GM12873 (cell line): ENCODE measurements around the gene TSPAN31.

Experiments used
- TF ChIP-seq, protein P1 (sequence below): IDR thresholded peaks from 2 replicates; pipeline ENCODE4 v1.5.1; 2012; ENCODE audit warnings: low read depth, mild to moderate bottlenecking, moderate library complexity, low read length, control low read depth; ENCODE audit not compliant: insufficient read depth; ENCODE audit errors: missing control alignments

TSPAN31 gene

GRCh38 chr12:57765003-57765697, 20.3 kb downstream of the TSPAN31 start:
- TF ChIP-seq, protein P1, sequence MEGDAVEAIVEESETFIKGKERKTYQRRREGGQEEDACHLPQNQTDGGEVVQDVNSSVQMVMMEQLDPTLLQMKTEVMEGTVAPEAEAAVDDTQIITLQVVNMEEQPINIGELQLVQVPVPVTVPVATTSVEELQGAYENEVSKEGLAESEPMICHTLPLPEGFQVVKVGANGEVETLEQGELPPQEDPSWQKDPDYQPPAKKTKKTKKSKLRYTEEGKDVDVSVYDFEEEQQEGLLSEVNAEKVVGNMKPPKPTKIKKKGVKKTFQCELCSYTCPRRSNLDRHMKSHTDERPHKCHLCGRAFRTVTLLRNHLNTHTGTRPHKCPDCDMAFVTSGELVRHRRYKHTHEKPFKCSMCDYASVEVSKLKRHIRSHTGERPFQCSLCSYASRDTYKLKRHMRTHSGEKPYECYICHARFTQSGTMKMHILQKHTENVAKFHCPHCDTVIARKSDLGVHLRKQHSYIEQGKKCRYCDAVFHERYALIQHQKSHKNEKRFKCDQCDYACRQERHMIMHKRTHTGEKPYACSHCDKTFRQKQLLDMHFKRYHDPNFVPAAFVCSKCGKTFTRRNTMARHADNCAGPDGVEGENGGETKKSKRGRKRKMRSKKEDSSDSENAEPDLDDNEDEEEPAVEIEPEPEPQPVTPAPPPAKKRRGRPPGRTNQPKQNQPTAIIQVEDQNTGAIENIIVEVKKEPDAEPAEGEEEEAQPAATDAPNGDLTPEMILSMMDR = peak; percentile 50

GRCh38 chr12:57765698-57766463, 21.0 kb downstream of the TSPAN31 start:
- TF ChIP-seq, protein P1 = no peak

- TF ChIP-seq, protein P1 = no peak
Measured at GRCh38 chr12:57766464-57767304, 21.8 kb downstream of the TSPAN31 start, which contains the start of gene CYP27B1. TSS of gene CYP27B1 (minus strand) at chr12:57767078. CDS start at chr12:57767041, 37 bp downstream.

GRCh38 chr12:57767305-57767698, 22.5 kb downstream of the TSPAN31 start:
- TF ChIP-seq, protein P1 = no peak

DNA sequence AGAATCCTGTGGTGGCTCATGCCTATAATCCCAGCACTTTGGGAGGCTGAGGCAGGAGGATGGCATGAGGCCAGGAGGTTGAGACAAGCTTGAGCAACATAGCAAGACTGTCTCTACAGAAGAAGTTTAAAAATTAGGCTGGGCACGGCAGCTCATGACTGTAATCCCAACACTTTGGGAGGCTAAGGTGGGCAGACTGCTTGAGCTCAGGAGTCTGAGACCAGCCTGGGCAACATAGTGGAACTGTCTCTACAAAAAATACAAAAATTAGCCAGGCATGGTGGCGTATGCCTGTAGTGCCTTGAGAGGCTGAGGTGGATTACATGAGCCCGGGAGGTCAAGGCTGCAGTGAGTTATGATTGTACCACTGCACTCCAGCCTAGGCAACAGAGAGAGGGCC, 23.0 kb downstream of the TSPAN31 start:
- TF ChIP-seq, protein P1 = no peak

GRCh38 chr12:57769594-57769993, 24.8 kb downstream of the TSPAN31 start:
- TF ChIP-seq, protein P1 = no peak
